NK-92 (cell line): ENCODE results near the gene HIRA.

Source experiments
- DNase-seq: peaks from one replicate; lab custom pipeline; 2025; ENCODE audit not compliant: unreplicated experiment; lab: John Stamatoyannopoulos, UW

Gene HIRA

GRCh38 chr22:19410941-19411689, 20.4 kb downstream of the HIRA start:
- DNase-seq: no peak

DNA sequence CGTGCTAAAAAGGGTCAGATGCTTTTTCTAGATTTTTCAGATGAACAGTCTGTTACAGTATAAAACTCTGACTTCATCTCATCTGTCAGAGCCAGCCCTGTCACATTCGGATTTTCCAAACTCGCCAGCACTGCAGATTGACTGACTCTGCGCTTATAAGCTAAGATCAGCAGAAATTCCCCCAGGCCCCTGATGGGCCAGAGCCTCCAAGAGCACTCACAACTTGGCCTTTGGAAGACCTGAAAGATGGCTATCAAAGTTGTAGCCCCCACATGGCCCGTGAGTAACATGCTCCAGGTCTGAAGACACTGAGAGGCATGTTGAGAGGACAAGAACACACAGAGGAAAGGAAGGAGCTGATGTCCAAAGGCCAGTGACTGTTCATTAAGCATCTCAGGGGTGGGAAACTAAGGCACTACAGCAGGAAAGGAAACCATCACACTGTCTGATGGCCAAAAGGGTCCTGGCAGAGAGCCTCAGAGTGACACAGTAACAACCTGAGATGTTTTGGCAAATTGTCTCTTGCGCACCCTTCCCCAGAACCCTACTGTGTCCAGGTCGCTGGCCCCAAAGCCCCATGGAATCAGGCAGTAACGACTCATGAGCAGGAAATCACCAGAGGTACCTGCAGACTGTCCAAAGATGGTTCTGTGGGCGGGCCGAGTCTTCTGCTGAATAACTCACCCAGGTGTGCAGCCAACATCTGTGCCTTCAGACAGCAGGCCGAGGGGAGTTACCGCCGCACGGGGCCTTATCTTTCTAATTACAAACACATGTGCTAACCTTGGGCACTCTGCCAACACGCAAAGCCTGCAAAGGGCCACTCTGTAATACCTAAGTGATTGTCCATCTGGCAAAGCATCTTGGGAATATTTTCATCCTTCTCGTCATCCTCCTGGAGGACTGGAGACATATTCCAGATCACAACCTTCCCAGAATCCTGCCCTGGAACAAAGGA, 23.6 kb downstream of the HIRA start:
- DNase-seq: no peak

GRCh38 chr22:19406846-19407245, 24.7 kb downstream of the HIRA start:
- no peak for DNase-seq

- no peak for DNase-seq
These were observed 25.2 kb downstream of the HIRA start for GRCh38 chr22:19406281-19406811.

GRCh38 chr22:19405652-19406051, 25.9 kb downstream of the HIRA start:
- DNase-seq: no peak

DNA sequence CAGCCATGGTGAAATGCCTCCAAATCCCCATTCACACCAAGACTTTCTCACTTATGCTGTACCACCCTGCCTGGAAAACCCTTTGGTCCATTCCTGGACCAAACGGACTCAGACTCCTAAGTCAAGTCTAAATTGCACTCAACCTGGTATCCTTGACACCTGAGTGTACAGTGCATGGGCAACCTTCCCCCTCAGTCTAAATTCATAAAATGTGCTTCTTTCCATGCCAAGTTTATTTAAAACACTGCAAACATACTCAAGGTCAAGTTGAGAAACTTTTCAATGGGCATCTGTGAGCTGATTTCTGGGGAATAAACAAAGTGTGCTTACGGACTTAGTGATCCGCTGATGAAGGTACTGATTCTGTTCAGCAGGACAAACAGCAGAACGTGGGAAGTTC, 26.4 kb downstream of the HIRA start:
- DNase-seq: no peak

DNA sequence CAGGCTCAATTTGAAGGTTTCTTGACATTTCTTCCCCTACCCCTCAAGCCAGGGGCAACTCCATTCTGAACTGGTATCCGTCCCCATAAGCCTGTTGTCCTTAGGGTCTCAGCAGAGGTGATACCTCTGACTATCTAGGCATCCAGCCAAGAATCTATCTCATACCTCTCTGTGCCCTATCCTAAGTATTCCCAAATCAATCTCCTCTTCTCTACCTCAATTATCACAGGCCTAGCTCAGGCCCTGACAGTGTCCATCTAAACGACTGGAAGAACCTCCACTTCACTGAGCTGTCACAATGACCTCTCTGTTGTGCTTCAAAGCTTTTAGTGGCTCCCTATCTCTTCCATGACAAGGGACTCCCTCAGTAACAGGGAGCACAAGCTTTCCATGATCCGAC, 26.9 kb downstream of the HIRA start:
- DNase-seq: no peak

DNA sequence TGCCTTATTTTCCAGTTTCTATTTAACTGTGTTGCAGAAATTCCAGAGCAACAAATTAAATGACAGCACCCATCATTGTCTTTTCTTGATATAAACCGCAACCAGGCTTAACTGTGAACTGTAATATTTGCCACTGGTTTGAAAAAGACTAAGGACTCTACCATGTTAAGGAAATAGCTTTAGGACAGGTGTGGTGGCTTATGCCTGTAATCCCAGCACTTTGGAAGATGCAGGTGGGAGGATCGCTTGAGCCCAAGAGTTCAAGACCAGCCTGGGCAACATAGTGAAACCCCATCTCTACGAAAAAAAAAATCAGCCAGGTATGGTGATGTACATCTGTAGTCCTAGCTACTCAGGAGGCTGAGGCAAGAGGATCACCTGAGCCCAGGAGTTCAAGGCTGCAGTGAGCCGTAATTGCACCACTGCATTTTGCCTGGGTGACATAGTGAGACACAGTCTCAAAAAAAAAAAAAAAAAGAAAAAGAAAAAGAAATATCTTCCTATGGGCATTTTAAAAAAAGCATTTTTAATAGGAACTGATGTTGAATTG, 28.8 kb downstream of the HIRA start:
- DNase-seq: no peak

- DNase-seq: no peak
These were observed 30.1 kb downstream of the HIRA start for GRCh38 chr22:19401483-19401882.

DNA sequence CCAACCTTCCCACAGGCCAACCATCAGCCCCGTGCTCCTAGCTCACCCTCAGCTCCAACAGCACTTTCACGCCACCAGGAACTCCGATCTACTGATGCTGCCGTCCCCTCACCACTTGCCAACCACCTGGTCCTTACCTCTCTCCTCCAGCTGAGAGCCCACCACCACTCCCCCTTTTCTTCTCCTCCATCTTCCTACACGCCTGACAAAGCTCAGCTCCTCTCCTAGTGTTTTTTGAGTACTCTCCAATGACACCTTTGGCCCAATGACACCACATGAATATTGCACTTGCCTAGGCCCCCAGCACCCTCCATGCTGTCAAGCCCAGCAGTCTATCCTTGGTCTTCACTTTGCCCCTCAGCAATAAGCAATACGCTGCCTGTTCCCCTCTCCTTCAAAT, 30.7 kb downstream of the HIRA start:
- DNase-seq: no peak

GRCh38 chr22:19398652-19399051, 32.9 kb downstream of the HIRA start:
- DNase-seq: no peak

DNA sequence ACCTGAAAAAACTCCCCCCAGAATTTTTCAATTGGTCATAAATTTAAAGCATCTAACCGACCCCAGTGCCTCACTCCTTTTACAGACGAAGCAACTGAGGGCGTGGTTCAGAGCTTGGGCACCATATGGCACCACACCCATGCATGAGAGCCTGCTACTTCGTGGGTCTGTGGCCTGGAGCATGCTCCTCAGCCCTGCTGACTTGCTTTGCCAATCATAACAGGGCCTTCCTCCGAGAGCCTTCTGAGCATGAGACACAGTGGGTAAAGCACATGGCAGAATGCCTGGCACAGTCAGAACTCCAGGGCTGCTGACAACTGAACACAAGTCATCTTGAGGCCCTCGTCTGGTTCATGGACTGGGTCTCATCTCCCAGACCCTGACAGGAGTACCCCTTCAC, 33.3 kb downstream of the HIRA start:
- no peak for DNase-seq

- no peak for DNase-seq
These were observed 33.8 kb downstream of the HIRA start for GRCh38 chr22:19397734-19398104.

GRCh38 chr22:19396934-19397733, 34.4 kb downstream of the HIRA start:
- DNase-seq: no peak

- no peak for DNase-seq
These were observed 35.0 kb downstream of the HIRA start for GRCh38 chr22:19396561-19396933.

- no peak for DNase-seq
These were observed 36.3 kb downstream of the HIRA start for GRCh38 chr22:19395276-19395675.

GRCh38 chr22:19394274-19395050, 37.1 kb downstream of the HIRA start:
- DNase-seq: no peak

- DNase-seq: no peak
These were observed 37.8 kb downstream of the HIRA start for GRCh38 chr22:19393704-19394103.

DNA sequence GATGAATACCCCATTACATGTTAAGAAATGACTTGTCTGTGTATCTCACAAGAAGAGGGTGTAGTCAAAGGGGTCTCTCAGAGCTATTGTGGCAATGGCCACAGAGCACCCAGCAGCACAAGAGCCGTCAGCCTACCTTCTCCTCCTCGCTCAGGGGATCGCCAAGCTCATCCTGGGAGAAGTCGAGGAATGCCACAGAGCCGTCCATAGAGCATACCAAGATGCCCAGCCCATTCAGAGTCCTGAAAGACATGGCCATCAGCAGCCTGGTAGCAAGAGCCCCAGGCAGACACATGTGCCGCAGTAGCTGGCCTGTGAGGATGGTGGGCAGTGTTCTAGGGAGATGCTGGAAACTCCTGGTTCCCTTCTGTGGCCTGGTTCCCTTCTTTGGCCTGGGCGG, 44.0 kb downstream of the HIRA start:
- DNase-seq: no peak

DNA sequence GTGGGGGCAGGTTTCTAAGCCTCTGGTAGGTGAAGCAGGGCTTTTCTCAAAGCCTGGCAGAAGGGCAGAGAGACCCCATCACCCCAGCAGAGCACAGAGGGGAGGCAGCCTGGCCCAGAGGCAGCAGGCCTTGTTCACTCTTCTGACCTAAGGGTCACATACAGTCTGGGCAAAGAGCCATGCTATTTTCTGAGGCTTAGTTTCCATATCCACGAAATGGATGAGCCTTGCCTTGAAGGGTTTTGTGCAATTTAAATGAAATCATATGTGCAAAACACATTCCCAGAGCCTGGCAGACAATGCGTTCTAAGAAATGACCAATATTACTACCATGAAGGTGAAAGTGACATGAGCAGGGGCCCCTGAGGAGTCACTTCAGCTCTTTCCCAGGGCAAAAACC, 44.5 kb downstream of the HIRA start:
- DNase-seq: no peak
